ENCODE results near the gene ATAD3C.
"Not testable (repeated sequence)": the region's sequence is repeated elsewhere in the genome, so short reads cannot be mapped to it uniquely, and the experiment has no call there.

ATAD3C gene

DNA sequence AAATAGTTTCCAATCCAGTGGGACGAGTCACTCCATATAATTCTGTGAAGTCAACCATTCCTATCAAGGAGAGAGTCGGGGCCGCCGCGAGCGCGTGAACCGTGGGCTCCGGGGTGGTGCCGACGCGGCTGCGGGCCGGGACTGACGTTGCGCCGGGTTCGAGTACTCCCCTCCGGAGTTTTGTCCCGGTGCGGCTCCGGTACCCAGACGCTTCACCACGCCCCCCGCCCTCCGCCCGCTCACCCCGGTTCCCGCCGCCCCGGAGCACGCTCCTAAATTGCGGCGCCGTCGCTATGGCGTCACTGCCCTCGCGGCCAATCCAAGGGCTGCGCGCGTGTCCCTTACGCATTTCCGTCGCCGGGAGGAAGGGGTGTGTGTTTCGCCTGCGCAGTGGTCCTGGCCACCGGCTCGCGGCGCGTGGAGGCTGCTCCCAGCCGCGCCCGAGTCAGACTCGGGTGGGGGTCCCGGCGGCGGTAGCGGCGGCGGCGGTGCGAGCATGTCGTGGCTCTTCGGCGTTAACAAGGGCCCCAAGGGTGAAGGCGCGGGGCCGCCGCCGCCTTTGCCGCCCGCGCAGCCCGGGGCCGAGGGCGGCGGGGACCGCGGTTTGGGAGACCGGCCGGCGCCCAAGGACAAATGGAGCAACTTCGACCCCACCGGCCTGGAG lies 22.0 kb downstream of the ATAD3C start, which contains the start of gene ATAD3B:
ATAD3B (plus strand) TSS at position 377 of the 664 bp plus-strand sequence; CDS start at position 497, 120 bp downstream.
- peak; percentile 69 for DNase-seq (ENCODE audit: low read depth)
- TF ChIP-seq, protein P1, sequence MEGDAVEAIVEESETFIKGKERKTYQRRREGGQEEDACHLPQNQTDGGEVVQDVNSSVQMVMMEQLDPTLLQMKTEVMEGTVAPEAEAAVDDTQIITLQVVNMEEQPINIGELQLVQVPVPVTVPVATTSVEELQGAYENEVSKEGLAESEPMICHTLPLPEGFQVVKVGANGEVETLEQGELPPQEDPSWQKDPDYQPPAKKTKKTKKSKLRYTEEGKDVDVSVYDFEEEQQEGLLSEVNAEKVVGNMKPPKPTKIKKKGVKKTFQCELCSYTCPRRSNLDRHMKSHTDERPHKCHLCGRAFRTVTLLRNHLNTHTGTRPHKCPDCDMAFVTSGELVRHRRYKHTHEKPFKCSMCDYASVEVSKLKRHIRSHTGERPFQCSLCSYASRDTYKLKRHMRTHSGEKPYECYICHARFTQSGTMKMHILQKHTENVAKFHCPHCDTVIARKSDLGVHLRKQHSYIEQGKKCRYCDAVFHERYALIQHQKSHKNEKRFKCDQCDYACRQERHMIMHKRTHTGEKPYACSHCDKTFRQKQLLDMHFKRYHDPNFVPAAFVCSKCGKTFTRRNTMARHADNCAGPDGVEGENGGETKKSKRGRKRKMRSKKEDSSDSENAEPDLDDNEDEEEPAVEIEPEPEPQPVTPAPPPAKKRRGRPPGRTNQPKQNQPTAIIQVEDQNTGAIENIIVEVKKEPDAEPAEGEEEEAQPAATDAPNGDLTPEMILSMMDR (IDR thresholded peaks at IDR 0.05; ENCODE audit: low read depth, low read length, missing control alignments) = no peak
- H3K4me3 ChIP-seq (ENCODE audit: low read depth, low read length) = peak within 1 kb of the TSS; percentile 85

- not testable (repeated sequence) for DNase-seq (ENCODE audit: low read depth)
- peak overlapping the region; percentile 85 for H3K4me3 ChIP-seq (ENCODE audit: low read depth, low read length)
These were observed 22.8 kb downstream of the ATAD3C start for GRCh38 chr1:1472053-1472876.

GRCh38 chr1:1476011-1476410 lies 26.5 kb downstream of the ATAD3C start:
- DNase-seq (ENCODE audit: low read depth); H3K4me3 ChIP-seq (ENCODE audit: low read depth, low read length): not testable (repeated sequence)

DNA sequence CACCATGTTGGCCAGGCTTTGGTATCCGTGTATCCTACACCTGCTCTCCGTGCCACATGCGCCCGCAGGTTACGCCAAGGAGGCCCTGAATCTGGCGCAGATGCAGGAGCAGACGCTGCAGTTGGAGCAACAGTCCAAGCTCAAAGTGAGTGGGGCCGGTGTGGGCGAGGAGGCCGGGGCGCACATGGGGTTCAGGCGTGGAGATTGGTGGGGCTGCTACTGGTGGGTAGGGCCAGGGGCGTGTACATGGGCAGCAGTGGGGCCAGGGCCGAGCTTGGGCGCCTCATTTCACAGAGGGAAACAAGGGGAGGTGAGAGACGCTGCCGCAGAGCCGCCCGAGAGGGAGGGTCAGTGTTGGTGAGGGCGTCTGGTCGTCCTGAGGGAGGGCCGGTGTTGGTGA lies 27.7 kb downstream of the ATAD3C start:
- TF ChIP-seq, protein P1 (IDR thresholded peaks at IDR 0.05; ENCODE audit: low read depth, low read length, missing control alignments) = no peak
- no peak for DNase-seq (ENCODE audit: low read depth)
- no peak overlapping the region for H3K4me3 ChIP-seq (ENCODE audit: low read depth, low read length)

DNA sequence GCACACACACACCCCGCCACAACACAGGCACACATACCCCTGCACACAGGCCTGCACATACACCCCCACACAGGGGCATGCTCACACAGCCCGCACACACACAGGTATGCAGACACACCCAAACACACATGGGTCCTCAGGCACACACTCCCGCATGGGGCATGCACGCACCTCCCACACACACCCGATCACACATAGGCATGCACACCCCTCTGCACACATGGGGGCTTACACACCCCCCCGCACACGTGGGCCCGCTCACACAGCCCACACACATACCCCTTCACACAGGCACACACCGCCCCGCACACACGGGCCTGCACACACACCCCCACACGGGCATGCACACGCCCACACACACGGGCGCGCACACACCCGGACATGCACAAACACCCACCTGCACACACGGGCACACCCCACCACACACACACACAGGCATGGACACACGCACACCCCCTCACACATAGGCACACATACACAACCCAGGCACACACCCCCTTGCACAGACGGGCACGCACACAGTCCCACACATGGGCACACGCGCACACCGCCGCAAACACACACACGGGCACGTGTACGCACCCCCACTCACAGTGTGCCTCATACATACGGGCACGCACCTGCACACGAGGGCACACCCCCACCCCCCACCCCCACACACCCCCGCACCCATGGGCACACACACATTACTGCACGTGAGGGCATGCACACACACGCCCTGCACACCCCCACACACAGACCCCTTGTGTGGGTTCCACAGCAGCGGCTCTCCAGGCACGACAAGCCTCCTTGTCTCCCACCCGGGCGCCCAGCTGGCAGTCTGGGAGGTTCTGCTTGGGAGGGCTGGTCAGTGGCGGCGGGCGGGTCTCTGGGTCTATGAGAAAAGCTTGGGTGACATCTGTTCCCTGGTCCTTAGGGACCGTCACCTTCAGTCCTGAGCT lies 30.3 kb downstream of the ATAD3C start:
- TF ChIP-seq, protein P1 (IDR thresholded peaks at IDR 0.05; ENCODE audit: low read depth, low read length, missing control alignments) = no peak
- DNase-seq (ENCODE audit: low read depth) = no peak
- H3K4me3 ChIP-seq (ENCODE audit: low read depth, low read length) = no peak overlapping the region

DNA sequence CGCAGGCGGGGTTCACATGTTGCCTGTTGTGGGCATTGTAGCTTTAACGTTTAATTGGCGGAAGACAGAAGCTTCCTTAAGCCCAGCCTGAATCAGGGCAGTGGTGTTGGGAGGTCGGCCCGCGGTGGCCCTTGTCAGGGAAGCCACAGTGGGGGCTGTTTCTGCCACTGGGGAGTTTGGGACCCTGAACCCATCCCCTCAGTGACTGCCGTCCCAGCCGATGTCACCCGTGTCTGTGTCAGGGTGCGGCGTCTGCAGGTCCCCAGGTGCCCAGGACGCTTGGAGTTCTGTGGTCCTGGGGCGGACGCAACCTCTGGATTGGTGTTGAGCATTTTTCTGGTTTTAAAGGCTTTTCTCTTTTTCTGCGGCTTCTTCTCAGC lies 31.0 kb downstream of the ATAD3C start:
- DNase-seq (ENCODE audit: low read depth); H3K4me3 ChIP-seq (ENCODE audit: low read depth, low read length): not testable (repeated sequence)

DNA sequence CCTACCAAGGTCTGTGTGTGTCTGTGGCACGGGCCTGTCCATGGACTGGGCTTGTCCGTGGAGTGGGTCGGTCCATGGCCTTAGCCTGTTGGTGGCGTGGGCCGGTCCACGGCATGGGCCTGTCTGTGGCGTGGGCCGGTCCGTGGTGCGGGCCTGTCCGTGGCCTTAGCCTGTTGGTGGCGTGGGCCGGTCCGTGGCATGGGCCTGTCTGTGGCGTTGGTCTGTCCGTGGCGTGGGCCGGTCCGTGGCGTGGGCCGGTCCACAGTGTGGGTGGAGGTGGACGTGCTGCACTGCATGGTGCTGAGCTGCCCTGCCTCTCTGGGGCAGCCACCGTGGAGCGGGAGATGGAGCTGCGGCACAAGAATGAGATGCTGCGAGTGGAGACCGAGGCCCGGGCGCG lies 32.3 kb downstream of the ATAD3C start:
- not testable (repeated sequence) for H3K4me3 ChIP-seq (ENCODE audit: low read depth, low read length); DNase-seq (ENCODE audit: low read depth)

- no peak for DNase-seq (ENCODE audit: low read depth)
- TF ChIP-seq, protein P1 (IDR thresholded peaks at IDR 0.05; ENCODE audit: low read depth, low read length, missing control alignments) = no peak
- H3K4me3 ChIP-seq (ENCODE audit: low read depth, low read length) = no peak overlapping the region
These were observed 33.4 kb downstream of the ATAD3C start for GRCh38 chr1:1482856-1483255.
